Measurements from ENCODE around the gene IFT25.
"Not testable (repeated sequence)": the region's sequence is repeated elsewhere in the genome, so short reads cannot be mapped to it uniquely, and the experiment has no call there.

The IFT25 gene

GRCh38 chr1:53945433-53946251, at the start of gene IFT25:
Gene IFT25 (minus strand): TSS chr1:53945699. CDS start chr1:53940082, 5,617 bp downstream.
- TF ChIP-seq CTCF (IDR thresholded peaks at IDR 0.05; ENCODE audit: unreplicated experiment in 3 of 3), result no peak
- Mint-ChIP-seq H3K4me1 (peaks cover 54% of the 10 kb centered on the region), H3K27ac (peak within 1 kb of the TSS; percentile 84 to 97 (median 93)), H3K27me3 (ENCODE audit: low read depth) (peaks cover 3% of the 10 kb centered on the region), H3K4me3 (peak within 1 kb of the TSS; percentile 95 to 96 (median 95)), H3K36me3 (ENCODE audit: low read depth) (peaks cover 17% of the 10 kb centered on the region), H3K9me3 (no peaks in the 10 kb centered on the region)

GRCh38 chr1:53994516-53994915, 49.0 kb upstream of the IFT25 start:
- not testable (repeated sequence) for H3K27ac Mint-ChIP-seq; H3K27me3 Mint-ChIP-seq (ENCODE audit: low read depth); H3K36me3 Mint-ChIP-seq (ENCODE audit: low read depth); H3K4me1 Mint-ChIP-seq; H3K4me3 Mint-ChIP-seq; H3K9me3 Mint-ChIP-seq

GRCh38 chr1:53992085-53992874, 46.8 kb upstream of the IFT25 start:
- Mint-ChIP-seq H3K9me3 (no peaks in the 10 kb centered on the region), H3K27me3 (ENCODE audit: low read depth) (peaks cover 6% of the 10 kb centered on the region), H3K4me1 (no peaks in the 10 kb centered on the region), H3K4me3 (no peak overlapping the region), H3K36me3 (ENCODE audit: low read depth) (no peaks in the 10 kb centered on the region), H3K27ac (no peak overlapping the region)
- TF ChIP-seq CTCF (IDR thresholded peaks at IDR 0.05; ENCODE audit: unreplicated experiment in 3 of 3), result peak in 2 of 3 experiments; percentile 12 to 22

- Mint-ChIP-seq H3K4me1 (peaks cover 3% of the 10 kb centered on the region), H3K9me3 (no peaks in the 10 kb centered on the region), H3K27ac (no peak overlapping the region), H3K27me3 (ENCODE audit: low read depth) (peaks cover 6% of the 10 kb centered on the region), H3K4me3 (no peak overlapping the region), H3K36me3 (ENCODE audit: low read depth) (no peaks in the 10 kb centered on the region)
- TF ChIP-seq CTCF (IDR thresholded peaks at IDR 0.05; ENCODE audit: unreplicated experiment in 3 of 3), result no peak
These were observed 42.4 kb upstream of the IFT25 start for GRCh38 chr1:53987880-53988279.

- Mint-ChIP-seq H3K36me3 (ENCODE audit: low read depth) (no peaks in the 10 kb centered on the region), H3K4me1 (peaks cover 14% of the 10 kb centered on the region)
These were observed 41.0 kb upstream of the IFT25 start for GRCh38 chr1:53986458-53986857.

More at GRCh38 chr1:53986458-53986857, 41.0 kb upstream of the IFT25 start:
- Mint-ChIP-seq H3K9me3 (no peaks in the 10 kb centered on the region), H3K27me3 (ENCODE audit: low read depth) (peaks cover 12% of the 10 kb centered on the region), H3K4me3 (no peak overlapping the region), H3K27ac (no peak overlapping the region)
- no peak for TF ChIP-seq CTCF (IDR thresholded peaks at IDR 0.05; ENCODE audit: unreplicated experiment in 3 of 3)

All from nephron (organoid).